Adrenal gland (tissue), 12 donors: ENCODE measurements around the gene UQCRC1. TPM values are rescaled to one million over a fixed set of nuclear protein-coding genes. Genes with fewer than 3 reads are reported as not detected.

ENCODE experiments used
- DNase-seq, 7 donors: peaks; one replicate each; pipeline ENCODE4 v3.0.0-alpha.2; 2019 to 2020
- H3K27ac ChIP-seq, 5 donors: fragments of 200-600 bp; sonication (generic) in 4 of 5; 1 replicate in 3 of 5; 2 replicates in 2 of 5; pipeline versions ENCODE4 v1.5.1 to v1.8.0; 2016 to 2020; ENCODE audit warnings: mild to moderate bottlenecking in 1 of 5
- H3K27me3 ChIP-seq: fragments of 200-600 bp; 2 replicates; pipeline ENCODE4 v1.8.0; 2021
- H3K36me3 ChIP-seq, 2 donors: fragments of 200-600 bp; replicated peaks in 1 of 2; 1 replicate in 1 of 2; 2 replicates in 1 of 2; pipeline versions ENCODE4 v1.5.1 to v1.8.0; 2018 to 2022
- H3K4me1 ChIP-seq, 2 donors: fragments of 200-600 bp; replicated peaks in 1 of 2; 1 replicate in 1 of 2; 2 replicates in 1 of 2; pipeline versions ENCODE4 v1.5.1 to v1.8.0; 2018 to 2021
- H3K4me3 ChIP-seq, 4 donors: fragments of 200-600 bp; sonication (generic) in 3 of 4; one replicate each; pipeline ENCODE4 v1.5.1; 2016 to 2018
- H3K9me3 ChIP-seq, 3 donors: fragments of 200-600 bp; sonication (generic) in 1 of 3; replicated peaks in 1 of 3; 1 replicate in 2 of 3; 2 replicates in 1 of 3; pipeline versions ENCODE4 v1.5.1 to v1.8.0; 2016 to 2021
- CTCF ChIP-seq, 6 experiments: fragments of 450-650 bp in 4 of 6; fragments of 200-600 bp in 2 of 6; sonication (generic) in 1 of 6; IDR thresholded peaks; 1 replicate in 5 of 6; 2 replicates in 1 of 6; pipeline versions ENCODE4 v1.5.1 to v1.8.0; 2016 to 2021; ENCODE audit warnings: antibody characterized with exemption in 6 of 6, mild to moderate bottlenecking in 2 of 6, moderate library complexity in 1 of 6
- POLR2A ChIP-seq, 2 donors: fragments of 450-650 bp; IDR thresholded peaks; one replicate each; pipeline ENCODE4 v1.6.1; 2017; ENCODE audit warnings: antibody characterized with exemption in 2 of 2, mild to moderate bottlenecking in 2 of 2, moderate library complexity in 1 of 2
- WGBS, 4 donors: extraction: QIAGEN DNeasy Blood & Tissue Kit in 2 of 4; methylation state at CpG; one replicate each; pipeline versions ENCODE4 v1.1.5 to v1.1.7; 2013 to 2017; 5-methylcytosine and 5-hydroxymethylcytosine counted together
- intact Hi-C, 2 donors: fragments of 100-400 bp; cut with DNase I; formaldehyde crosslinking; loops; one replicate each; pipeline versions ENCODE4 v1.14.1 to v1.15.0; 2022 to 2023
- polyA plus RNA-seq, 3 donors: library from polyadenylated mRNA; stranded (reverse); fragments of 200-250 nt in 2 of 3; fragments of 350-450 nt in 1 of 3; fragmentation: Illumina TruSeq in 1 of 3; extraction: RNeasy Lipid Tissue Mini Kit (QIAGEN cat#74804) in 1 of 3; gene quantifications; one replicate each; pipeline ENCODE4 v1.2.3, GENCODE V29; 2013 to 2014
- total RNA-seq, 9 donors: library from RNA; depleted of rRNA in 4 of 9; stranded (reverse); fragments of >200 nt in 4 of 9; fragments of 120-200 nt in 1 of 9; fragmentation: NEBNext Ultra II Directional in 1 of 9; extraction: Animal tissue kit (Norgen Biotek cat#: 25700) in 1 of 9; gene quantifications; one replicate each; pipeline versions ENCODE4 v1.1.0 to v1.2.4, GENCODE V29; 2013 to 2023
- donor health status: healthy with polysubstance abuse.
- donor health status: Bipolar disorder and iron deficiency.
- donor health status: DM: yes; HTN: yes; CAD: no.
- donor health status: DM: no; HTN: no; CAD: no.
- donor health status: DM: no; HTN: no; CAD: no.
- donor health status: DM: yes; HTN: yes; CAD: no.

UQCRC1 gene
- total and polyA plus RNA-seq, 12 donors: 201 to 418 (median 292) TPM

GRCh38 chr3:48598323-48599076, 10.9 kb downstream of the UQCRC1 start:
- 49 to 60% (median 55%) methylated on average over 3 to 5 of the region's 5 CpGs for WGBS, 4 donors
- peaks cover 8 to 17% of the 10 kb centered on the region in 2 donors for H3K4me1 ChIP-seq
- TF ChIP-seq CTCF (IDR thresholded peaks at IDR 0.05): no peak
- no peak for TF ChIP-seq POLR2A (IDR thresholded peaks at IDR 0.05)
- peak overlapping the region in 2 of 5 donors; percentile 59 to 77 for H3K27ac ChIP-seq
- H3K4me3 ChIP-seq: no peak overlapping the region
- H3K27me3 ChIP-seq: no peaks in the 10 kb centered on the region
- no peaks in the 10 kb centered on the region for H3K9me3 ChIP-seq
- DNase-seq: peak in 2 of 7 donors; percentile 37 to 40
- H3K36me3 ChIP-seq: peaks cover 0 to 53% of the 10 kb centered on the region in 2 donors
- intact Hi-C loops: no loop called here

GRCh38 chr3:48597408-48597800, 12.0 kb downstream of the UQCRC1 start:
- DNase-seq: no peak
- H3K4me1 ChIP-seq: peaks cover 8 to 12% of the 10 kb centered on the region in 2 donors
- WGBS, 4 donors: 73 to 77% (median 75%) methylated on average over 6 of the region's 6 CpGs
- H3K4me3 ChIP-seq: no peak overlapping the region
- peak overlapping the region in 2 of 5 donors; percentile 59 to 77 for H3K27ac ChIP-seq
- no peaks in the 10 kb centered on the region for H3K9me3 ChIP-seq
- TF ChIP-seq POLR2A (IDR thresholded peaks at IDR 0.05): no peak
- no peak for TF ChIP-seq CTCF (IDR thresholded peaks at IDR 0.05)
- intact Hi-C loops: no loop called here
- no peaks in the 10 kb centered on the region for H3K27me3 ChIP-seq
- peaks cover 0 to 42% of the 10 kb centered on the region in 2 donors for H3K36me3 ChIP-seq

- peaks cover 8 to 12% of the 10 kb centered on the region in 2 donors for H3K4me1 ChIP-seq
- intact Hi-C loops: no loop called here
- H3K27me3 ChIP-seq: no peaks in the 10 kb centered on the region
- no peak overlapping the region for H3K4me3 ChIP-seq
- WGBS, 4 donors: 75 to 85% (median 79%) methylated on average over 6 to 8 of the region's 8 CpGs
- H3K36me3 ChIP-seq: peaks cover 0 to 37% of the 10 kb centered on the region in 2 donors
- no peaks in the 10 kb centered on the region for H3K9me3 ChIP-seq
- no peak for DNase-seq
- no peak for TF ChIP-seq CTCF (IDR thresholded peaks at IDR 0.05)
- TF ChIP-seq POLR2A (IDR thresholded peaks at IDR 0.05): no peak
- H3K27ac ChIP-seq: peak overlapping the region in 1 of 5 donors; percentile 77
These were observed 12.6 kb downstream of the UQCRC1 start for GRCh38 chr3:48596676-48597407.

GRCh38 chr3:48596157-48596556, 13.3 kb downstream of the UQCRC1 start:
- H3K27me3 ChIP-seq: no peaks in the 10 kb centered on the region
- DNase-seq: no peak
- intact Hi-C loops: no loop called here
- H3K27ac ChIP-seq: no peak overlapping the region
- TF ChIP-seq CTCF (IDR thresholded peaks at IDR 0.05) (no peak), POLR2A (IDR thresholded peaks at IDR 0.05) (no peak)
- WGBS, 4 donors: 79 to 97% (median 85%) methylated on average over 4 to 5 of the region's 5 CpGs
- no peaks in the 10 kb centered on the region for H3K9me3 ChIP-seq
- H3K4me3 ChIP-seq: no peak overlapping the region
- peaks cover 8 to 12% of the 10 kb centered on the region in 2 donors for H3K4me1 ChIP-seq
- H3K36me3 ChIP-seq: peaks cover 0 to 30% of the 10 kb centered on the region in 2 donors
